Mesothelial cell of epicardium (in vitro differentiated cells): Measurements from ENCODE around the gene FBXW9. TPM values are rescaled to one million over a fixed set of nuclear protein-coding genes. Genes with fewer than 3 reads are reported as not detected.

Experiments used
- DNase-seq, 2 experiments: peaks; one replicate each; pipeline ENCODE4 v3.0.0; 2021; ENCODE audit warnings: low spot score in 2 of 2; ENCODE audit not compliant: unreplicated experiment in 2 of 2
- H3K27ac Mint-ChIP-seq: 2 replicates; pipeline ENCODE4 v1.8.0; 2021; ENCODE audit warnings: mixed read lengths
- H3K27me3 Mint-ChIP-seq: 2 replicates; pipeline ENCODE4 v1.8.0; 2021; ENCODE audit warnings: low read depth, mixed read lengths
- H3K36me3 Mint-ChIP-seq: 2 replicates; pipeline ENCODE4 v1.8.0; 2021; ENCODE audit warnings: mixed read lengths
- H3K4me1 Mint-ChIP-seq: 2 replicates; pipeline ENCODE4 v1.8.0; 2021; ENCODE audit warnings: mixed read lengths
- H3K4me3 Mint-ChIP-seq: 2 replicates; pipeline ENCODE4 v1.8.0; 2021; ENCODE audit warnings: mild to moderate bottlenecking, moderate library complexity, mixed read lengths
- H3K9me3 Mint-ChIP-seq: 2 replicates; pipeline ENCODE4 v1.8.0; 2021; ENCODE audit warnings: mixed read lengths
- total RNA-seq: library from RNA; stranded (reverse); gene quantifications from 3 replicates; pipeline ENCODE4 v1.2.1, GENCODE V29; 2021
- TF ChIP-seq, protein P1 (sequence below): fragments of 200-600 bp; sonication (generic); IDR thresholded peaks from one replicate; pipeline ENCODE4 v1.5.0; 2021; ENCODE audit warnings: antibody characterized with exemption; ENCODE audit not compliant: unreplicated experiment

FBXW9 gene
- total RNA-seq, 1 donor from 2014 or later = 9.6 TPM

DNA sequence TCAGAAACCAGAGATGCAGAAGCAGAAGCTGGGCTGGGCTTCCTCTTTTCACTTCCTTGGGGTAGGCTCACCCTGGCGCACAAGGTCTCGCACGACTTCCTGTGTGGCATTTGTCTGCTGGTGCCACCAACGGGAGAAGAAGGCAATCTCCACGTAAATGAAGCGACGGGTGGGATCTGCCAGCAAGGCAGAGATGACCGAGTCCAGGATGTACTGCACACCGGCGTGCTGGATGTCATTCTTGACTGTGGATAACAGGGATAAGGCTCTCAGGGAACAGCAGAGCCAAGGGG is 31.2 kb downstream of the FBXW9 start:
- DNase-seq = no peak
- Mint-ChIP-seq H3K4me3 (peak overlapping the region; percentile 99), H3K4me1 (peaks cover 37% of the 10 kb centered on the region), H3K27ac (no peak overlapping the region), H3K36me3 (peaks cover 6% of the 10 kb centered on the region), H3K27me3 (no peaks in the 10 kb centered on the region), H3K9me3 (no peaks in the 10 kb centered on the region)
- TF ChIP-seq, protein P1, sequence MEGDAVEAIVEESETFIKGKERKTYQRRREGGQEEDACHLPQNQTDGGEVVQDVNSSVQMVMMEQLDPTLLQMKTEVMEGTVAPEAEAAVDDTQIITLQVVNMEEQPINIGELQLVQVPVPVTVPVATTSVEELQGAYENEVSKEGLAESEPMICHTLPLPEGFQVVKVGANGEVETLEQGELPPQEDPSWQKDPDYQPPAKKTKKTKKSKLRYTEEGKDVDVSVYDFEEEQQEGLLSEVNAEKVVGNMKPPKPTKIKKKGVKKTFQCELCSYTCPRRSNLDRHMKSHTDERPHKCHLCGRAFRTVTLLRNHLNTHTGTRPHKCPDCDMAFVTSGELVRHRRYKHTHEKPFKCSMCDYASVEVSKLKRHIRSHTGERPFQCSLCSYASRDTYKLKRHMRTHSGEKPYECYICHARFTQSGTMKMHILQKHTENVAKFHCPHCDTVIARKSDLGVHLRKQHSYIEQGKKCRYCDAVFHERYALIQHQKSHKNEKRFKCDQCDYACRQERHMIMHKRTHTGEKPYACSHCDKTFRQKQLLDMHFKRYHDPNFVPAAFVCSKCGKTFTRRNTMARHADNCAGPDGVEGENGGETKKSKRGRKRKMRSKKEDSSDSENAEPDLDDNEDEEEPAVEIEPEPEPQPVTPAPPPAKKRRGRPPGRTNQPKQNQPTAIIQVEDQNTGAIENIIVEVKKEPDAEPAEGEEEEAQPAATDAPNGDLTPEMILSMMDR = no peak

DNA sequence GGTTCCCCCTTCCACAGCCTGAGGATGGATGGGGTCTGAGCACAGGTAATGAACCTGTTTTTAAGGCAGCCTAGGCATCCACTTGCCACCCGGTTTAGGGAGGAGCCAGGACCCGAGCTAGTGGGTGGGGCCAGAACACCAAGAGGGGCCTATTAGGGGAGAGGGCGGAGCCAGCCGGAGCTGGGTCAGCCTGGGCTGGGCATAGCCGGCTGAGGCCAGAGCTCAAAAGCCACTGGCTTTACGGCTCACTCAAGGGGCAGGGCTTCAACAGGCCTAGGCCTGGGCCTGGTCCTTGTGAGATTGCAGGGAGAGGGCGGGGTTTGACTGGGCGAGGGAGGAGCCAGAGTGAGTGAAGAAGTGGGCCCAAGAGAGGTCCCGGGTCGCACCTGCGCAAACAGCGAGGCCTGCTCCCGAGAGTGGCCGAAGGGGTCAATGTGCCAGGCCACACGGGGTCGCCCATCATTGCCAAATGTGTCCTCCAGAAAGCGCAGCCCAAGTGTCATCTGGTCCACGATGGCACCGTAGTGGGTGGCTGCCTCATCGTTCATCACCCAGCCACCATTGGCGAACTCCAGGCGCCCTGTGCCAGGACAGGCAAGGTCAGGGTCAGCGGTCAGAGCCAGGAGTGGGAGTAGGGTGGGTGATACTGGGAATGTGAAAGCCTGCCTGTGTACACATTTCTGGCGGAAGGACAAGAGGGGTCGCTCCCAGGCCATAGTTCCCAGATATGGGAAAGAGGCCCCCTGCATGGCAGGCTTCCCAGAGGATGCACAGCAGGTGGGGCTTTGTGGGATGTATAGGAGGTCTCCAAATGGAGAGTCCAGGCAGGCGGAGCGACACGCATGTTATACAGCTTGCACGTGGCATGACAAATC is 31.8 kb downstream of the FBXW9 start:
- H3K36me3 Mint-ChIP-seq = peaks cover 9% of the 10 kb centered on the region

DNA sequence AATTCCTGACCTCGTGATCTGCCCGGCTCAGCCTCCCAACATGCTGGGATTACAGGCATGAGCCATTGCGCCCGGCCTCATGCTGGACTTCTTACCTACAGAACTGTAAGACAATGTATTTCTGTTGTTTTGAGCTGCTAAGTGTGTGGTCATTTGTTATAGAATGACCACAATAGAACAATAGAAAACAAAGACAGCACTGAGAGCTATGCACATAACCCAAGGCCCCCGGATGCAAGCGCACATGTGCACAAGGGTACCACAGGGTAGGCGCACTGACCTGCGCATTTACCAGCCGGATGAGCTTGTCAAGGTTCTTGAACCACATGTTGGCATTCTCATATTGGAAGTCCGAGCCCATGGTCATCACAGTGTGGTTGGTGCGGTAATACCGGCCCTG is 35.5 kb downstream of the FBXW9 start:
- Mint-ChIP-seq H3K4me3 (no peak overlapping the region), H3K36me3 (peaks cover 24% of the 10 kb centered on the region), H3K27ac (no peak overlapping the region), H3K27me3 (no peaks in the 10 kb centered on the region), H3K9me3 (no peaks in the 10 kb centered on the region), H3K4me1 (peaks cover 4% of the 10 kb centered on the region)
- TF ChIP-seq, protein P1 = no peak
- DNase-seq = no peak

More for the DNA sequence above, 31.8 kb downstream of the FBXW9 start:
- Mint-ChIP-seq H3K4me1 (peaks cover 32% of the 10 kb centered on the region), H3K27ac (no peak overlapping the region), H3K9me3 (no peaks in the 10 kb centered on the region), H3K4me3 (peak overlapping the region; percentile 99), H3K27me3 (no peaks in the 10 kb centered on the region)
- TF ChIP-seq, protein P1 = no peak
- DNase-seq = no peak

DNA sequence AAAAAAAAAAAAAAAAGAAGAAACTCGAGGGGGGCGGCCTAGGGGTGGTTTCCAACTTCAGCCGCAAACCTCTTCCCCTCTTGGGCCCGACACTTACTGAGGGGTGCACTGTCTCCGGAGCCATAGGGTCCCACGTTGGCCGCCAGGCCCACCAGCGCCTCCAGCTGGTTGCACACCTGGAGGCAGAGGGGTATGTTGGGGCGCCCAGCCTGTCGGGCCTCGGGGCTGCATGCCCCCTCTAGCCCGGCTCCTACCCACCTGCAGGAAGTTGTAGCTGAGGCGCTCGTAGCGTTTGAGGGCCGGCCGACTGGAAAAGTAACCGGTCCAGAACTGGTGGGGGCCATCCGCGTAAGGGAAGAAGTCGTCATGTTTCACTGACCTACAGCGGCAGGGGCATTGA is 38.5 kb downstream of the FBXW9 start:
- Mint-ChIP-seq H3K27me3 (no peaks in the 10 kb centered on the region), H3K9me3 (no peaks in the 10 kb centered on the region), H3K4me1 (no peaks in the 10 kb centered on the region), H3K36me3 (peaks cover 33% of the 10 kb centered on the region), H3K27ac (no peak overlapping the region), H3K4me3 (no peak overlapping the region)
- DNase-seq = no peak
- TF ChIP-seq, protein P1 = no peak

DNA sequence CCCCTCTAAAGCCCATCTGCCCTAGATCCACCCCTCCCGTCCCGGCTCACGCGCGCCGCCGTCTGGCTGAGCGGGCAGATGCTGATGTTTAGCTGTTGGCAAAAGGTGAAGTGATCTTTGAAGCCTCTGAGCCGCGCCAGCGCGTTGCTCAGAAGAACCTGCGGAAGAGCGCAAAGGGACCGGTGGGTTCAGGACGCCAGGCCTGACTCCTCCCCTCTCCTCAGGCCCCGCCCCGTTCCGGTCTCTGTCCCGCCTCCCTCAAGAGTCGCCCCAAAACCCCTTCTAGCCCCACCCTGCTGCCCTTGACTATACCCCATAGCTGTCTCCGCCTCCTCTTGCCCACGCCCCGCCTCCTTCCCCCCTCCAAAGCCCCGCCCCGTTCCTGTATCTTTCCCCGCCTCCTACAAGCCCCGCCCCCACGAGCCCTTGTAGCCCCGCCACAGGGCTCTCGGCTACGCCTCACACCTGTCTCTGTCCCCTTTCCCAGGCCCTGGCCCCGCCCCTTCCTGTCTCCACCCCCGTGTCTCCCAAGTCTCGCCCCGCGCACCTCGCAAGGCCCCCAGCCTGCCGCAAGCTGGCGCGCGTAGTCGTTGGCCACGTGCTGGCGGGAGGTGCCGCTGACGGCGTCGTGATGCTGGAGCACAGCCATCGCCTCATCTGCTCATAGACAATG is 39.4 kb downstream of the FBXW9 start:
- no peak overlapping the region for H3K4me3 Mint-ChIP-seq
- H3K4me1 Mint-ChIP-seq = no peaks in the 10 kb centered on the region
- no peaks in the 10 kb centered on the region for H3K9me3 Mint-ChIP-seq
- DNase-seq = no peak
- no peaks in the 10 kb centered on the region for H3K27me3 Mint-ChIP-seq
- H3K36me3 Mint-ChIP-seq = peaks cover 32% of the 10 kb centered on the region
- TF ChIP-seq, protein P1 = no peak
- H3K27ac Mint-ChIP-seq = peak overlapping the region; percentile 39
